HG03175 (cell line): Measurements from ENCODE around the gene JMJD8.
"Not testable (repeated sequence)": the region's sequence is repeated elsewhere in the genome, so short reads cannot be mapped to it uniquely, and the experiment has no call there.

Experiments used
- ATAC-seq: cut with Tn5 transposase; IDR thresholded peaks from one replicate; pipeline ENCODE4 v1.9.1; 2021; ENCODE audit warnings: mild to moderate bottlenecking, moderate library complexity; ENCODE audit not compliant: unreplicated experiment

JMJD8 gene

DNA sequence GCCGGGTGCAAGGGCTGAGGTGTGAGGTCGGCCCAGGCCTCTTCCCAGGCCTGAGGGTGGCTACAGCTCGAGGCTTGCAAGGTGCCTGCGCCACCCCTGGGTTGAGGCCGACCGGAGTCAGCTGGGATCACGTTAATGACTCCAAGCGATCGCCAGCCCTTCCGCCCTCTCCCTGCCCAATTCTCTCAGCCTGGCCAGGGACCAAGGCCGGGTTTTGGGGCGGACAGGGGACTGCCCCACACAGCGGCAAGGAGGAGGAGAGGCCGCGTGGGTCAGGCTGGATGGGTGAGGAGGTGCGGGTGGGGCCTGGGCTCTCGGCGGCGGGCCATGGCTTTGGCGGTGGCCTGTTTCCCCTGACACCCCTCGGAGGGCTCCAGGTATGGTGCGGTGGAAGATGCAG is 9.2 kb upstream of the JMJD8 start:
- ATAC-seq: no peak

- ATAC-seq: no peak
Measured at GRCh38 chr16:692356-693108, 8.4 kb upstream of the JMJD8 start.

- not testable (repeated sequence) for ATAC-seq
Measured at GRCh38 chr16:691242-691641, 7.1 kb upstream of the JMJD8 start.

DNA sequence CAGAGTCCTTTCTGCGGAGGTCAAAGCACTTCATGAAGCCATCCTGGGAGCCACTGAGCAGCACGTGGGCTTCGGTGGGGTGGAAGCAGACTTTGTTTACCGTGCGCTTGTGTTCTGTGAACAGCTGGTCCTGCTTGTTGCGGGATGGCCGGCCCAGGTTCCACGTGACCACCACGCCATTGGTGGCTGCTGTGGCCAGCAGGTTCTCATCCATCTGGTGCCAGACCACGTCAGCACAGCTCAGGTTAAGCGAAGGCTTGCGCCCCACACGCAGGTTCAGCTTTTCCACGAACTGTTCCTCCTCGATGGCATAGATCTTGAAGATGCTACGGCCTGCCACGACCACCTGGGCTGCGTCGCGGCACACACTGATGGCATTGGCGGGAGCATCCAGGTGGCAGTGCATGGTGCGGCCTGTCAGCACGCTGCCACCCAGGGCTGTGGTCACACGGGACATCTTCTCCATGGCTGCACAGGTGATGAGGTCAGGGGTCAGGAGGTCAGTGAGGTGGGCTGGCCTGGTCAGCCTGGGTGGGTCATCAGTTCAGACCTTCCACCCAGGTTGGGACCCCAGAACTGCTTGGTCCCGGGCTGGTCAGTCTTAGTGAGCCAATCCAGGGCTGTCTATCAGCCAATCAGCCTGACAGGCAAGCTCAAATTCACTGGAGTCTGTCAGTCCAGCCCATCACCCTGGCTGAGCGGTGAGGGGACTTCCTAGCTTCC is 5.2 kb upstream of the JMJD8 start:
- ATAC-seq: no peak

- ATAC-seq: no peak
Measured at GRCh38 chr16:687499-687898, 3.4 kb upstream of the JMJD8 start.

GRCh38 chr16:686459-687260 is 2.5 kb upstream of the JMJD8 start:
- no peak for ATAC-seq

GRCh38 chr16:685967-686366 is 1.8 kb upstream of the JMJD8 start:
- no peak for ATAC-seq

- no peak for ATAC-seq
Measured at GRCh38 chr16:684961-685696, 995 bp upstream of the JMJD8 start.

- ATAC-seq: no peak
Measured at GRCh38 chr16:683396-684070, 601 bp downstream of the JMJD8 start.

DNA sequence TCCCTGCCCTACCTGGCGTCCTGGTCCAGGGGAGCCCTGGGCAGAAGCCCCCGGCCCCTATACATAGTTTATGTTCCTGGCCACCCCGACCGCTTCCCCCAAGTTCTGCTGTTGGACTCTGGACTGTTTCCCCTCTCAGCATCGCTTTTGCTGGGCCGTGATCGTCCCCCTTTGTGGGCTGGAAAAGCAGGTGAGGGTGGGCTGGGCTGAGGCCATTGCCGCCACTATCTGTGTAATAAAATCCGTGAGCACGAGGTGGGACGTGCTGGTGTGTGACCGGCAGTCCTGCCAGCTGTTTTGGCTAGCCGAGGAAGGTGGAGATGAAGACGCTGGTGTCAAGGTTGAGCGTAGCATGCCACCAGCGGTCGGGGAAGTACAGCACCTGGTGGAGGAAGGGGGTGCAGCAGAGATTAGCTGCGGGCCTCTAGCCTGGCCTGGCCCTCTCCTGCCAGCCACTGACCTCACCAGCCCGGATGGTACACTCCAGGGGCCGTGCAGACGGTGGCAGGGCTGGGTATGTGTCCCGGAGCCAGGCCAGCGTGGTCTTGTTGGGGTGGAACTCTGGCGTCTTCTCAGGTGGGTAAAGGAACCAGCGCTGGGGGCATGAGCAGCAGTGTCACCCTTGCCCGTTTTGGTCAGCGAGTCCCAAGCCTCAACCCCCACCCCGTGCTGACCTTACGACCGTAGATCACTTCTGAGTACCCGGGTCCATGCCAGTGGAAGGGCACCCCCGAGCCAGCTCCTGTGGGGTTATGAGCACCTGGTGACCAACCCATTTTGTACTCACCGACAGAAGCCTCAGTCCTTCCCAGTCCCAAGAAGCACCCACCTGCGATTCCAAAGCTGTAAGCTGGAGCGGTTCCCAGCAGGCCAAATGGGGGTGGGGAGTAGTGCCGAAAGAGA is 1.4 kb downstream of the JMJD8 start:
- ATAC-seq: no peak

GRCh38 chr16:681746-682427 is 2.2 kb downstream of the JMJD8 start:
- ATAC-seq: no peak

- ATAC-seq: no peak
Measured at GRCh38 chr16:680967-681745, 3.0 kb downstream of the JMJD8 start.

GRCh38 chr16:680625-680945 is 3.5 kb downstream of the JMJD8 start:
- ATAC-seq: no peak

DNA sequence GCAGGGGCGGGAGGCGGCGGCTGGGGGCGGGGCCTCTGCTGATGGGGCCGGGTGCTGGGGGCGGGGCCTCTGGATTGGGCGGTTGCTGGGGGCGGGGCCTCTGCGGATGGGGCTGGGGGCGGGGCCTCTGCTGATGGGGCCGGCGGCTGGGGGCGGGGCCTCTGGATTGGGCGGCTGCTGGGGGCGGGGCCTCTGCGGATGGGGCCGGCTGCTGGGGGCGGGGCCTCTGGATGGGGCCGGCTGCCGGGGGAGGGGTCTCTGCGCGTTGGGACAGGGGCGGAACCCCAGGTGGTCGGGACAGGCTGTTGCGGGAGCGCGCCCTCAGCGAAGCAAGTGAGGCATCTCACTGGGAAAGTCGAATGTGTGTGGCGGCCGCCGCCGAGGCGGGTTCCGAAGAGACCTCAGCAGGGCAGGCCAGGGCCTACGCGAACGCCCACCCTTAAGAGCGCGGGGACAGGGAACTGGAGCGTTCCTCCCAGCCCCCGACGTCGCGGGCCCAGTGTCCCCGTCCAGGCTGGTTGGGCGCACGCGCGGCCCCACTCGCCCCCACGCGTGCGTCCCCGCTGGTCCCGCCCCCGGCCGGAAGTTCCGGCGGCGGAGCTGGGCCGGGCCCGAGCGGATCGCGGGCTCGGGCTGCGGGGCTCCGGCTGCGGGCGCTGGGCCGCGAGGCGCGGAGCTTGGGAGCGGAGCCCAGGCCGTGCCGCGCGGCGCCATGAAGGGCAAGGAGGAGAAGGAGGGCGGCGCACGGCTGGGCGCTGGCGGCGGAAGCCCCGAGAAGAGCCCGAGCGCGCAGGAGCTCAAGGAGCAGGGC is 4.1 kb downstream of the JMJD8 start, which contains the start of gene STUB1:
STUB1 (plus strand) TSS at position 597 of the 811 bp plus-strand sequence; CDS start at position 713, 116 bp downstream.
- ATAC-seq: peak; percentile 40

GRCh38 chr16:678858-679813 is 5.0 kb downstream of the JMJD8 start:
- ATAC-seq: peak; percentile 2

- ATAC-seq: no peak
Measured at GRCh38 chr16:678209-678857, 5.8 kb downstream of the JMJD8 start.
